HEK293T (cell line): ENCODE measurements around the gene CGREF1.

Experiments used
- ARNT ChIP-seq: fragments of 450-650 bp; IDR thresholded peaks from 2 replicates; pipeline ENCODE4 v1.6.1; 2017; ENCODE audit warnings: mild to moderate bottlenecking
- BHLHE40 ChIP-seq: fragments of 450-650 bp; IDR thresholded peaks from 2 replicates; pipeline ENCODE4 v1.6.1; 2016; ENCODE audit warnings: mild to moderate bottlenecking, moderate library complexity, borderline replicate concordance
- ELF4 ChIP-seq: fragments of 450-650 bp; IDR thresholded peaks from 2 replicates; pipeline ENCODE4 v1.6.1; 2017; ENCODE audit warnings: antibody characterized with exemption
- FOXA1 ChIP-seq: fragments of 450-650 bp; IDR thresholded peaks from 2 replicates; pipeline ENCODE4 v1.6.1; 2016; ENCODE audit warnings: mild to moderate bottlenecking
- FOXM1 ChIP-seq: fragments of 450-650 bp; IDR thresholded peaks from 2 replicates; pipeline ENCODE4 v1.6.1; 2017; ENCODE audit warnings: mild to moderate bottlenecking, borderline replicate concordance
- HDGF ChIP-seq: fragments of 450-650 bp; IDR thresholded peaks from 2 replicates; pipeline ENCODE4 v1.6.1; 2017; ENCODE audit warnings: antibody characterized with exemption, borderline replicate concordance
- L3MBTL2 ChIP-seq: fragments of 450-650 bp; conservative IDR thresholded peaks from 2 replicates; pipeline ENCODE4 v1.6.1; 2016; ENCODE audit warnings: mild to moderate bottlenecking
- SUZ12 ChIP-seq: fragments of 450-650 bp; IDR thresholded peaks from 2 replicates; pipeline ENCODE4 v1.6.1; 2016; ENCODE audit warnings: mild to moderate bottlenecking
- TARDBP ChIP-seq: fragments of 450-650 bp; IDR thresholded peaks from 2 replicates; pipeline ENCODE4 v1.6.1; 2016

- TF ChIP-seq L3MBTL2 (peak; percentile 98), FOXA1 (no peak), SUZ12 (no peak), ELF4 (no peak), FOXM1 (no peak), HDGF (no peak), TARDBP (peak; percentile 84), ARNT (0 out of 2 replicates have a peak, but pooled peaks have one; percentile 47), BHLHE40 (no peak)
Measured at GRCh38 chr2:27050996-27051901, 67.7 kb downstream of the CGREF1 start, which contains the start of gene AGBL5.
